Fibroblast of lung (primary cell): ENCODE results near the gene GPC2.

Source experiments
- CTCF ChIP-seq, 2 donors: IDR thresholded peaks in 1 of 2; conservative IDR thresholded peaks in 1 of 2; 1 replicate in 1 of 2; 2 replicates in 1 of 2; pipeline ENCODE4 v1.5.1; 2011 to 2012; ENCODE audit warnings: low read length in 2 of 2, control low read depth in 1 of 2, inconsistent platforms in 1 of 2, low read depth in 1 of 2, mild to moderate bottlenecking in 1 of 2
- EZH2 ChIP-seq: IDR thresholded peaks from 2 replicates; pipeline ENCODE4 v1.5.1; 2012; ENCODE audit warnings: low read length, control low read depth, mild to moderate bottlenecking; ENCODE audit errors: missing control alignments

DNA sequence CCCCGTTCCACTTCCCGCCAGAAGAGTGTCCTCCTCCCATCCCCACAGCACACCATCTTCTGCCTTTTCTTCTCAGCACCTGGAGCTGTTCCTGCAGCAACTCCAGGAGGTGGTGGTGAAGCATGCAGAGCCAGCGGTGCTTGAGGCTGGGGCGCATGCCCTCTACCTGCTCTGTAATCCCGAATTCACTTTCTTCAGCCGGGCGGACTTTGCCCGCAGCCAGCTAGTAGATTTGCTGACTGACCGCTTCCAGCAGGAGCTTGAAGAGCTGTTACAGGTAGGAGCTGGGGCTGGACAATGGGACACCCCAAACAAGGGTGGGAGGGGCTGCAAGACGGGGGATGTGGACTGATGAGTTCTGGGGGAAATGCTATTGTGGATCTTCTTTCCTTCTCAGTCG is 23.5 kb upstream of the GPC2 start:
- TF ChIP-seq CTCF (conservative IDR thresholded peaks at IDR 0.05 in 1 of 2, IDR thresholded peaks at IDR 0.05 in 1 of 2; ENCODE audit: low read depth in 1 of 2, low read length in 2 of 2) (no peak), EZH2 (no peak)
